H9 (cell line): Measurements from ENCODE around the gene CCR5. TPM values are rescaled to one million over a fixed set of nuclear protein-coding genes. Genes with fewer than 3 reads are reported as not detected.

Experiments
- DNase-seq: peaks from one replicate; pipeline ENCODE4 v3.0.0-alpha.2; 2017
- H2AFZ ChIP-seq: one replicate; pipeline ENCODE4 v1.6.1; 2013; ENCODE audit warnings: mild to moderate bottlenecking, low read length, control low read depth, moderate library complexity
- H2AK5ac ChIP-seq: 2 replicates; pipeline ENCODE4 v1.6.1; 2013; ENCODE audit warnings: low read length, control low read depth, mixed read lengths; ENCODE audit not compliant: insufficient read length
- H2BK120ac ChIP-seq: one replicate; pipeline ENCODE4 v1.6.1; 2013; ENCODE audit warnings: low read depth, mild to moderate bottlenecking, low read length, control low read depth, inconsistent platforms; ENCODE audit not compliant: poor library complexity, severe bottlenecking
- H2BK12ac ChIP-seq: 2 replicates; pipeline ENCODE4 v1.6.1; 2013; ENCODE audit warnings: low read length, control low read depth, mixed read lengths, low read depth; ENCODE audit not compliant: insufficient read length
- H2BK15ac ChIP-seq: 2 replicates; pipeline ENCODE4 v1.6.1; 2013; ENCODE audit warnings: low read depth, low read length, control low read depth
- H2BK20ac ChIP-seq: one replicate; pipeline ENCODE4 v1.6.1; 2013; ENCODE audit warnings: low read depth, mild to moderate bottlenecking, low read length, control low read depth, inconsistent platforms; ENCODE audit not compliant: poor library complexity, severe bottlenecking
- H2BK5ac ChIP-seq: 2 replicates; pipeline ENCODE4 v1.6.1; 2013; ENCODE audit warnings: low read length, control low read depth, mixed read lengths; ENCODE audit not compliant: insufficient read length
- H3K14ac ChIP-seq: 2 replicates; pipeline ENCODE4 v1.6.1; 2013; ENCODE audit warnings: low read length, control low read depth; ENCODE audit not compliant: insufficient read depth
- H3K18ac ChIP-seq: 2 replicates; pipeline ENCODE4 v1.6.1; 2013; ENCODE audit warnings: low read depth, mild to moderate bottlenecking, mixed read lengths, low read length, control low read depth; ENCODE audit not compliant: insufficient read length
- H3K23ac ChIP-seq: 2 replicates; pipeline ENCODE4 v1.6.1; 2013; ENCODE audit warnings: low read length, control low read depth, mixed read lengths, low read depth; ENCODE audit not compliant: insufficient read length
- H3K23me2 ChIP-seq: 2 replicates; pipeline ENCODE4 v1.6.1; 2013; ENCODE audit warnings: low read depth, mild to moderate bottlenecking, mixed read lengths, low read length, control low read depth; ENCODE audit not compliant: insufficient read length, poor library complexity, severe bottlenecking
- H3K27ac ChIP-seq: 2 replicates; pipeline ENCODE4 v1.5.1; 2013; ENCODE audit warnings: low read length, control low read depth, mixed read lengths, low read depth; ENCODE audit not compliant: insufficient read length
- H3K27me3 ChIP-seq: 2 replicates; pipeline ENCODE4 v1.6.1; 2013; ENCODE audit warnings: low read length, control low read depth, inconsistent platforms; ENCODE audit not compliant: insufficient read depth
- H3K4ac ChIP-seq: 2 replicates; pipeline ENCODE4 v1.6.1; 2013; ENCODE audit warnings: low read depth, mild to moderate bottlenecking, control low read depth, inconsistent platforms, low read length, moderate library complexity
- H3K4me1 ChIP-seq: 2 replicates; pipeline ENCODE4 v1.6.1; 2013; ENCODE audit warnings: low read length, control low read depth, inconsistent platforms; ENCODE audit not compliant: insufficient read depth
- H3K4me2 ChIP-seq: 2 replicates; pipeline ENCODE4 v1.6.1; 2013; ENCODE audit warnings: low read length, control low read depth, mixed read lengths; ENCODE audit not compliant: insufficient read length, insufficient read depth
- H3K56ac ChIP-seq: 2 replicates; pipeline ENCODE4 v1.6.1; 2013; ENCODE audit warnings: low read depth, mild to moderate bottlenecking, mixed read lengths, low read length, control low read depth; ENCODE audit not compliant: insufficient read length
- H3K79me1 ChIP-seq: 2 replicates; pipeline ENCODE4 v1.6.1; 2013; ENCODE audit warnings: low read depth, mild to moderate bottlenecking, moderate library complexity, low read length, control low read depth, inconsistent platforms; ENCODE audit not compliant: insufficient read depth, poor library complexity, severe bottlenecking
- H3K79me2 ChIP-seq: 2 replicates; pipeline ENCODE4 v1.6.1; 2013; ENCODE audit warnings: low read length, control low read depth, inconsistent platforms; ENCODE audit not compliant: insufficient read depth
- H3K9ac ChIP-seq: 2 replicates; pipeline ENCODE4 v1.6.1; 2013; ENCODE audit warnings: low read length, control low read depth, mixed read lengths; ENCODE audit not compliant: insufficient read length; ENCODE audit errors: extremely low read depth
- H3K9me3 ChIP-seq: one replicate; pipeline ENCODE4 v1.6.1; 2013; ENCODE audit warnings: low read depth, low read length, inconsistent platforms; ENCODE audit not compliant: control insufficient read depth
- H3T11ph ChIP-seq: one replicate; pipeline ENCODE4 v1.6.1; 2013; ENCODE audit warnings: mild to moderate bottlenecking, low read length, control low read depth, inconsistent platforms
- H4K20me1 ChIP-seq: one replicate; pipeline ENCODE4 v1.6.1; 2013; ENCODE audit not compliant: control insufficient read depth, insufficient read length, insufficient read depth
- H4K5ac ChIP-seq: 2 replicates; pipeline ENCODE4 v1.6.1; 2013; ENCODE audit warnings: low read depth, mild to moderate bottlenecking, mixed read lengths, low read length, control low read depth; ENCODE audit not compliant: insufficient read length
- H4K8ac ChIP-seq: replicated peaks from 2 replicates; pipeline ENCODE4 v1.6.1; 2013; ENCODE audit warnings: low read length, control low read depth, mixed read lengths, low read depth; ENCODE audit not compliant: insufficient read length
- H4K91ac ChIP-seq: 2 replicates; pipeline ENCODE4 v1.6.1; 2013; ENCODE audit warnings: low read depth, mild to moderate bottlenecking, moderate library complexity, mixed read lengths, low read length, control low read depth; ENCODE audit not compliant: insufficient read length
- H3K27ac Mint-ChIP-seq, 3 experiments: 2 replicates in 2 of 3; 3 replicates in 1 of 3; pipeline ENCODE4 v1.8.0; 2020 to 2021; ENCODE audit warnings: mixed read lengths in 3 of 3, mild to moderate bottlenecking in 1 of 3, moderate library complexity in 1 of 3
- H3K27me3 Mint-ChIP-seq: 2 replicates; pipeline ENCODE4 v1.8.0; 2021; ENCODE audit warnings: low read depth, mild to moderate bottlenecking, moderate library complexity, mixed read lengths
- H3K36me3 Mint-ChIP-seq, 3 experiments: 2 replicates in 2 of 3; 3 replicates in 1 of 3; pipeline ENCODE4 v1.8.0; 2020 to 2021; ENCODE audit warnings: low read depth in 3 of 3, mixed read lengths in 3 of 3; ENCODE audit not compliant: insufficient read depth in 1 of 3
- H3K4me1 Mint-ChIP-seq, 2 experiments: 2 replicates each; pipeline ENCODE4 v1.8.0; 2020; ENCODE audit warnings: mixed read lengths in 2 of 2
- H3K4me3 Mint-ChIP-seq, 2 experiments: 2 replicates in 1 of 2; 3 replicates in 1 of 2; pipeline ENCODE4 v1.8.0; 2020 to 2021; ENCODE audit warnings: mild to moderate bottlenecking in 2 of 2, mixed read lengths in 2 of 2, moderate library complexity in 1 of 2
- H3K9me3 Mint-ChIP-seq, 2 experiments: 2 replicates in 1 of 2; 3 replicates in 1 of 2; pipeline ENCODE4 v1.8.0; 2020; ENCODE audit warnings: mild to moderate bottlenecking in 2 of 2, mixed read lengths in 2 of 2, moderate library complexity in 1 of 2
- CTCF ChIP-seq: fragments of 200-600 bp; sonication (generic); conservative IDR thresholded peaks from 3 replicates; pipeline ENCODE4 v1.8.0; 2021; ENCODE audit warnings: antibody characterized with exemption, mild to moderate bottlenecking
- WGBS: extraction: QIAGEN DNeasy Blood & Tissue Kit; methylation state at CpG from one replicate; pipeline ENCODE4 v1.1.7; 2013; ENCODE audit warnings: missing lambda C conversion rate, low lambda C conversion rate, mixed read lengths; ENCODE audit not compliant: insufficient read length; ENCODE audit errors: extremely low coverage; 5-methylcytosine and 5-hydroxymethylcytosine counted together
- total RNA-seq: library from RNA; stranded (reverse); gene quantifications from 2 replicates; pipeline ENCODE4 v1.2.1, GENCODE V29; 2021

Gene CCR5
- total RNA-seq, 1 experiment from 2014 or later = not detected

GRCh38 chr3:46422617-46423016 is 51.9 kb downstream of the CCR5 start:
- Histone ChIP-seq H3K23me2 (no peaks in the 10 kb centered on the region), H3K23ac (no peak overlapping the region), H3K27me3 (no peaks in the 10 kb centered on the region), H3K56ac (no peak overlapping the region), H2AK5ac (no peak overlapping the region), H2AFZ (no peak overlapping the region), H4K20me1 (no peaks in the 10 kb centered on the region), H2BK5ac (no peak overlapping the region), H3K18ac (no peak overlapping the region), H4K8ac (no peak overlapping the region), H3K9ac (no peak overlapping the region), H3K4me1 (peaks cover 4% of the 10 kb centered on the region; the same call in 1 of the 2 replicates), H3K4me2 (no peak overlapping the region), H2BK15ac (no peak overlapping the region), H3K27ac (no peak overlapping the region), H3K9me3 (no peaks in the 10 kb centered on the region), H3K79me1 (no peaks in the 10 kb centered on the region), H4K91ac (no peak overlapping the region), H3K14ac (no peak overlapping the region), H3T11ph (no peak overlapping the region), H2BK120ac (no peak overlapping the region), H2BK12ac (no peak overlapping the region), H4K5ac (no peak overlapping the region), H3K4ac (no peak overlapping the region), H3K79me2 (no peaks in the 10 kb centered on the region), H2BK20ac (no peak overlapping the region)
- no peaks in the 10 kb centered on the region for H3K27me3 Mint-ChIP-seq
- H3K27ac Mint-ChIP-seq = no peak overlapping the region
- DNase-seq = no peak
- H3K4me1 Mint-ChIP-seq = peaks cover 15 to 20% of the 10 kb centered on the region in 2 experiments
- H3K9me3 Mint-ChIP-seq = no peaks in the 10 kb centered on the region
- no peak for TF ChIP-seq CTCF
- no peaks in the 10 kb centered on the region for H3K36me3 Mint-ChIP-seq
- H3K4me3 Mint-ChIP-seq = no peak overlapping the region
- no CpG with 5 or more reads among the region's 6 CpGs for WGBS
